IMR-90 (cell line): ENCODE results near the gene UVSSA. TPM values are rescaled to one million over a fixed set of nuclear protein-coding genes. Genes with fewer than 3 reads are reported as not detected.

Experiments
- ATAC-seq: fragments of 200-7000 bp; cut with Tn5 transposase; 2 replicates; pipeline ENCODE4 v1.9.1; 2020; ENCODE audit warnings: low read depth, mild to moderate bottlenecking, moderate library complexity
- BruUV-seq: library from RNA; stranded (reverse); fragments of 400-500 nt; replicated peaks from 2 replicates; lab custom pipeline; 2021; lab: Mats Ljungman, UMichigan
- CTCF ChIA-PET: fragments of 300-600 bp; formaldehyde crosslinking; extraction: SDS; loops from one replicate; lab custom pipeline; 2021; ENCODE audit warnings: antibody characterized with exemption; lab: Yijun Ruan, JAX
- POLR2A ChIA-PET: fragments of 300-600 bp; sonication (Branson Sonifier 250); formaldehyde crosslinking; loops from one replicate; lab custom pipeline; 2022; ENCODE audit warnings: antibody characterized with exemption; ENCODE audit not compliant: unreplicated experiment; lab: Charles Lee
- DNase-seq: peaks from one replicate; pipeline ENCODE4 v3.0.0; 2013
- H2AFZ ChIP-seq: replicated peaks from 2 replicates; pipeline ENCODE3; 2013; ENCODE audit warnings: low read length, mild to moderate bottlenecking; ENCODE audit not compliant: poor library complexity
- H2AK5ac ChIP-seq: 2 replicates; pipeline ENCODE4 v1.6.1; 2013; ENCODE audit warnings: low read depth, low read length, inconsistent platforms
- H2AK9ac ChIP-seq: replicated peaks from 2 replicates; pipeline ENCODE3; 2013; ENCODE audit warnings: mild to moderate bottlenecking, low read depth, low read length, moderate library complexity; ENCODE audit not compliant: poor library complexity
- H2BK120ac ChIP-seq: 2 replicates; pipeline ENCODE4 v1.6.1; 2013; ENCODE audit warnings: low read depth, low read length, inconsistent platforms
- H2BK15ac ChIP-seq: 3 replicates; pipeline ENCODE4 v1.6.1; 2013; ENCODE audit warnings: low read depth, low read length, inconsistent platforms
- H2BK20ac ChIP-seq: 2 replicates; pipeline ENCODE4 v1.6.1; 2013; ENCODE audit warnings: low read depth, mild to moderate bottlenecking, inconsistent platforms, low read length, moderate library complexity
- H2BK5ac ChIP-seq: 2 replicates; pipeline ENCODE4 v1.6.1; 2013; ENCODE audit warnings: mild to moderate bottlenecking, low read depth, low read length, inconsistent platforms; ENCODE audit not compliant: poor library complexity, severe bottlenecking
- H3K14ac ChIP-seq: replicated peaks from 2 replicates; pipeline ENCODE4 v1.6.1; 2013; ENCODE audit warnings: low read depth, low read length, inconsistent platforms
- H3K18ac ChIP-seq: 2 replicates; pipeline ENCODE4 v1.6.1; 2013; ENCODE audit warnings: low read depth, low read length, control low read depth
- H3K23ac ChIP-seq: 2 replicates; pipeline ENCODE4 v1.6.1; 2013; ENCODE audit warnings: low read depth, low read length, inconsistent platforms
- H3K27ac ChIP-seq: 2 replicates; pipeline ENCODE4 v1.5.1; 2013; ENCODE audit warnings: mild to moderate bottlenecking, control low read depth, low read length; ENCODE audit not compliant: insufficient read depth
- H3K27me3 ChIP-seq: 2 replicates; pipeline ENCODE4 v1.6.1; 2013; ENCODE audit warnings: low read length; ENCODE audit not compliant: control insufficient read depth, insufficient read depth
- H3K36me3 ChIP-seq: 2 replicates; pipeline ENCODE4 v1.6.1; 2013; ENCODE audit warnings: low read length, mixed read lengths; ENCODE audit not compliant: control insufficient read depth, insufficient read depth
- H3K4ac ChIP-seq: 2 replicates; pipeline ENCODE4 v1.6.1; 2013; ENCODE audit warnings: low read depth, low read length, inconsistent platforms
- H3K4me1 ChIP-seq: 2 replicates; pipeline ENCODE4 v1.6.1; 2013; ENCODE audit warnings: low read length, mixed read lengths; ENCODE audit not compliant: control insufficient read depth, insufficient read depth
- H3K4me2 ChIP-seq: 2 replicates; pipeline ENCODE4 v1.6.1; 2013; ENCODE audit warnings: low read depth, mild to moderate bottlenecking, control low read depth, low read length, moderate library complexity
- H3K4me3 ChIP-seq: 2 replicates; pipeline ENCODE4 v1.5.1; 2013; ENCODE audit warnings: low read depth, mild to moderate bottlenecking, control low read depth, low read length, moderate library complexity; ENCODE audit not compliant: insufficient read depth
- H3K56ac ChIP-seq: 2 replicates; pipeline ENCODE4 v1.6.1; 2013; ENCODE audit warnings: low read length, inconsistent platforms; ENCODE audit not compliant: insufficient read depth; ENCODE audit errors: extremely low read depth
- H3K79me1 ChIP-seq, 2 experiments: 2 replicates each; pipeline ENCODE4 v1.6.1; 2013; ENCODE audit warnings: low read length in 2 of 2, inconsistent platforms in 1 of 2, low read depth in 1 of 2
- H3K9ac ChIP-seq: 2 replicates; pipeline ENCODE4 v1.6.1; 2013; ENCODE audit warnings: low read depth, low read length, control low read depth
- H3K9me1 ChIP-seq: 2 replicates; pipeline ENCODE4 v1.6.1; 2013; ENCODE audit warnings: low read length, inconsistent platforms; ENCODE audit not compliant: insufficient read depth
- H3K9me3 ChIP-seq: 2 replicates; pipeline ENCODE4 v1.6.1; 2013; ENCODE audit warnings: low read length; ENCODE audit not compliant: control insufficient read depth, insufficient read depth
- H4K20me1 ChIP-seq: 2 replicates; pipeline ENCODE4 v1.6.1; 2013; ENCODE audit warnings: low read length, inconsistent platforms; ENCODE audit not compliant: insufficient read depth
- H4K5ac ChIP-seq: 2 replicates; pipeline ENCODE4 v1.6.1; 2013; ENCODE audit warnings: mild to moderate bottlenecking, low read depth, low read length, control low read depth
- H4K8ac ChIP-seq, 2 experiments: 2 replicates each; pipeline ENCODE4 v1.6.1; 2013; ENCODE audit warnings: low read depth in 2 of 2, low read length in 2 of 2, control low read depth in 1 of 2, inconsistent platforms in 1 of 2
- H4K91ac ChIP-seq: 2 replicates; pipeline ENCODE4 v1.6.1; 2013; ENCODE audit warnings: low read depth, low read length, inconsistent platforms; ENCODE audit not compliant: insufficient read depth
- BHLHE40 ChIP-seq: fragments of 150-350 bp; IDR thresholded peaks from 2 replicates; pipeline ENCODE4 v1.6.1; 2016; ENCODE audit warnings: mild to moderate bottlenecking, low read depth, low read length
- CEBPB ChIP-seq: IDR thresholded peaks from 2 replicates; pipeline ENCODE4 v1.6.1; 2012; ENCODE audit warnings: low read depth, low read length, improper control_type of control experiment
- CHD1 ChIP-seq: IDR thresholded peaks from 2 replicates; pipeline ENCODE4 v1.6.1; 2012; ENCODE audit warnings: low read depth, low read length, improper control_type of control experiment
- FOS ChIP-seq: fragments of 150-350 bp; IDR thresholded peaks from 2 replicates; pipeline ENCODE4 v1.6.1; 2016; ENCODE audit warnings: low read depth, low read length
- MAZ ChIP-seq: IDR thresholded peaks from 2 replicates; pipeline ENCODE4 v1.6.1; 2012; ENCODE audit warnings: low read depth, mild to moderate bottlenecking, low read length, improper control_type of control experiment, moderate library complexity, borderline replicate concordance
- MXI1 ChIP-seq: IDR thresholded peaks from 2 replicates; pipeline ENCODE4 v1.6.1; 2012; ENCODE audit warnings: low read depth, mild to moderate bottlenecking, low read length, moderate library complexity, borderline replicate concordance
- NFE2L2 ChIP-seq: fragments of 150-350 bp; IDR thresholded peaks from 2 replicates; pipeline ENCODE4 v1.6.1; 2016; ENCODE audit warnings: low read depth, mild to moderate bottlenecking, low read length
- RAD21 ChIP-seq: IDR thresholded peaks from 2 replicates; pipeline ENCODE4 v1.6.1; 2012; ENCODE audit warnings: low read length, improper control_type of control experiment
- RCOR1 ChIP-seq: IDR thresholded peaks from 2 replicates; pipeline ENCODE4 v1.6.1; 2012; ENCODE audit warnings: mild to moderate bottlenecking, low read length, improper control_type of control experiment; ENCODE audit not compliant: insufficient replicate concordance
- RFX5 ChIP-seq: IDR thresholded peaks from 2 replicates; pipeline ENCODE4 v1.8.0; 2012; ENCODE audit warnings: low read depth, mild to moderate bottlenecking, low read length, moderate library complexity
- SMC3 ChIP-seq: fragments of 150-350 bp; IDR thresholded peaks from 2 replicates; pipeline ENCODE4 v1.6.1; 2016; ENCODE audit warnings: low read depth, mild to moderate bottlenecking, antibody characterized with exemption, low read length, moderate library complexity
- WGBS, 2 experiments: methylation state at CpG; one replicate each; pipeline versions ENCODE4 v1.1.5 to v1.1.7; 2013; ENCODE audit warnings: missing lambda C conversion rate in 2 of 2; ENCODE audit not compliant: insufficient read length in 1 of 2; ENCODE audit errors: extremely low coverage in 2 of 2; 5-methylcytosine and 5-hydroxymethylcytosine counted together
- dilution Hi-C: fragments of 300-500 bp; cut with HindIII; formaldehyde crosslinking; loops from one replicate; pipeline ENCODE4 v1.14.3; 2018; ENCODE audit warnings: low sequenced_read_pairs; ENCODE audit not compliant: unreplicated experiment
- in situ Hi-C: fragments of 300-500 bp; cut with MboI; formaldehyde crosslinking; loops from 3 replicates; pipeline ENCODE4 v1.14.3; 2019; ENCODE audit warnings: low sequenced_read_pairs, inconsistent platforms, mixed read lengths
- intact Hi-C: fragments of 100-400 bp; cut with micrococcal nuclease; formaldehyde crosslinking; loops from 2 replicates; pipeline ENCODE4 v1.10.0; 2022
- polyA plus RNA-seq, 3 experiments: library from polyadenylated mRNA; depleted of rRNA; stranded (reverse); fragments of >200 nt; gene quantifications; 2 replicates each; pipeline ENCODE4 v1.2.3, GENCODE V29; 2012; ENCODE audit warnings: low replicate concordance in 1 of 3
- total RNA-seq: library from RNA; depleted of rRNA; stranded (reverse); fragments of >200 nt; gene quantifications from 2 replicates; pipeline ENCODE4 v1.2.3, GENCODE V29; 2012
- TF ChIP-seq, protein P1 (sequence below): fragments of 150-350 bp; IDR thresholded peaks from 2 replicates; pipeline ENCODE4 v1.6.1; 2017; ENCODE audit warnings: mild to moderate bottlenecking, antibody characterized with exemption, low read length, low read depth
- TF ChIP-seq, protein P2 (sequence below): conservative IDR thresholded peaks from 2 replicates; pipeline ENCODE4 v1.5.1; 2012; ENCODE audit warnings: mild to moderate bottlenecking, low read depth, low read length, improper control_type of control experiment

Gene UVSSA
- total and polyA plus RNA-seq, 2 of the 4 experiments (the other 2 are of a cell fraction), result 1.4 to 8.4 TPM

DNA sequence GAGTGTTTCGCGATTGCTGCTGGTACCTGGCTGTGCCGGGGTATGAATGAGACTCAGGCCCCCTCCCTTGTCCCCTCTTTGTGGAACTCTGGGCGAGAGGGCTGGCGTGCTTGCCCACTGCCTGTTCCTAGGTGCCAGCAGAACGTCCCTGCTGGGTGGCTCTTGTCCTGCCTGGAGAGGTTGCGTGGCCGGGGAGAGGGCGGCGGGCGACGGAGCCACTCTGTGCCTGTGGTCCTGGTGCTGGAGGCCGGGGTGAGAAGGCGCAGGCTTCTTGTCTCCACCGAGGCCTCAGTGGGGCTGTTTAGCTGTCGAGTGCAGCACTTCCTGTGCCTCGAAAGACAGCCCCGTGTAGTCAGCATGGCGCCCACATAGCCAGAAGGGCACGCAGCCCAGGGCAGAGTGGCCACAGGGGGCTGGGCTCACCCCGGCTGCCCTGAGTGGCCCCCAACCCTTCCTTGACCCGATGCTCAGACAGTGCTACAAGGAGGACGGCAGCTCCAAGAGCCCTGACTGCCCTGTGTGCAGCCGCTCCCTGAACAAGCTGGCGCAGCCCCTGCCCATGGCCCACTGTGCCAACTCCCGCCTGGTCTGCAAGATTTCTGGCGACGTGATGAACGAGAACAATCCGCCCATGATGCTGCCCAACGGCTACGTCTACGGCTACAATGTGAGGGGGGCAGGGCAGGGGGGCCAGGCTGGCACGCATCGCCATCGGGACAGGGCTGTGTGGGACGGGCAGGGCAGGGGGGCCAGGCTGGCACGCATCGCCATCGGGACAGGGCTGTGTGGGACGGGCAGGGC is 8.9 kb upstream of the UVSSA start (continued):
- no peak for TF ChIP-seq RAD21

GRCh38 chr4:1338752-1339414 is 8.1 kb upstream of the UVSSA start:
- Histone ChIP-seq H2AFZ (no peak overlapping the region), H2BK5ac (no peak overlapping the region), H3K4me3 (no peak overlapping the region), H4K8ac (no peak overlapping the region), H3K27ac (no peak overlapping the region), H2BK120ac (no peak overlapping the region), H2BK15ac (no peak overlapping the region), H3K79me1 (peaks cover 15 to 48% of the 10 kb centered on the region in 2 experiments), H2AK9ac (no peak overlapping the region), H3K9me3 (peaks cover 18% of the 10 kb centered on the region; the same call in 1 of the 2 replicates), H2AK5ac (no peak overlapping the region), H3K4ac (no peak overlapping the region), H4K5ac (no peak overlapping the region), H3K27me3 (no peaks in the 10 kb centered on the region), H3K4me1 (peaks cover 4% of the 10 kb centered on the region; the same call in 1 of the 2 replicates), H3K4me2 (no peak overlapping the region), H3K9ac (no peak overlapping the region), H3K23ac (no peak overlapping the region), H4K20me1 (peaks cover 12% of the 10 kb centered on the region), H3K36me3 (peaks cover 66% of the 10 kb centered on the region), H4K91ac (no peak overlapping the region), H3K18ac (no peak overlapping the region), H3K9me1 (no peaks in the 10 kb centered on the region), H3K14ac (no peak overlapping the region), H3K56ac (no peak overlapping the region), H2BK20ac (no peak overlapping the region)
- ATAC-seq (no peak), DNase-seq (no peak)
- no TSS peak for BruUV-seq
- CTCF ChIA-PET, result no interaction called here
- intact Hi-C loops (no loop called here), in situ Hi-C loops (no loop called here), dilution Hi-C loops (no loop called here)
- 96% methylated on average over 16 of the region's 38 CpGs; no CpG with 5 or more reads in 1 of the 2 experiments for WGBS, 2 experiments
- POLR2A ChIA-PET, result no interaction called here
- TF ChIP-seq, protein P1, sequence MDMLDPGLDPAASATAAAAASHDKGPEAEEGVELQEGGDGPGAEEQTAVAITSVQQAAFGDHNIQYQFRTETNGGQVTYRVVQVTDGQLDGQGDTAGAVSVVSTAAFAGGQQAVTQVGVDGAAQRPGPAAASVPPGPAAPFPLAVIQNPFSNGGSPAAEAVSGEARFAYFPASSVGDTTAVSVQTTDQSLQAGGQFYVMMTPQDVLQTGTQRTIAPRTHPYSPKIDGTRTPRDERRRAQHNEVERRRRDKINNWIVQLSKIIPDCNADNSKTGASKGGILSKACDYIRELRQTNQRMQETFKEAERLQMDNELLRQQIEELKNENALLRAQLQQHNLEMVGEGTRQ, result no peak
- no peak for TF ChIP-seq MXI1
- TF ChIP-seq, protein P2, sequence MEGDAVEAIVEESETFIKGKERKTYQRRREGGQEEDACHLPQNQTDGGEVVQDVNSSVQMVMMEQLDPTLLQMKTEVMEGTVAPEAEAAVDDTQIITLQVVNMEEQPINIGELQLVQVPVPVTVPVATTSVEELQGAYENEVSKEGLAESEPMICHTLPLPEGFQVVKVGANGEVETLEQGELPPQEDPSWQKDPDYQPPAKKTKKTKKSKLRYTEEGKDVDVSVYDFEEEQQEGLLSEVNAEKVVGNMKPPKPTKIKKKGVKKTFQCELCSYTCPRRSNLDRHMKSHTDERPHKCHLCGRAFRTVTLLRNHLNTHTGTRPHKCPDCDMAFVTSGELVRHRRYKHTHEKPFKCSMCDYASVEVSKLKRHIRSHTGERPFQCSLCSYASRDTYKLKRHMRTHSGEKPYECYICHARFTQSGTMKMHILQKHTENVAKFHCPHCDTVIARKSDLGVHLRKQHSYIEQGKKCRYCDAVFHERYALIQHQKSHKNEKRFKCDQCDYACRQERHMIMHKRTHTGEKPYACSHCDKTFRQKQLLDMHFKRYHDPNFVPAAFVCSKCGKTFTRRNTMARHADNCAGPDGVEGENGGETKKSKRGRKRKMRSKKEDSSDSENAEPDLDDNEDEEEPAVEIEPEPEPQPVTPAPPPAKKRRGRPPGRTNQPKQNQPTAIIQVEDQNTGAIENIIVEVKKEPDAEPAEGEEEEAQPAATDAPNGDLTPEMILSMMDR, result no peak
- TF ChIP-seq SMC3, result no peak
- no peak for TF ChIP-seq RAD21
- TF ChIP-seq CHD1, result no peak
- no peak for TF ChIP-seq FOS
- TF ChIP-seq MAZ, result no peak
- no peak for TF ChIP-seq BHLHE40
- TF ChIP-seq RFX5, result no peak
- no peak for TF ChIP-seq RCOR1
- no peak for TF ChIP-seq CEBPB
- TF ChIP-seq NFE2L2, result no peak
